Measurements from ENCODE around the gene NCR1.
A peak's percentile ranks its signal among the peaks of the same experiment; 100 is the strongest.
"Not testable (repeated sequence)": the region's sequence is repeated elsewhere in the genome, so short reads cannot be mapped to it uniquely, and the experiment has no call there.

The NCR1 gene

DNA sequence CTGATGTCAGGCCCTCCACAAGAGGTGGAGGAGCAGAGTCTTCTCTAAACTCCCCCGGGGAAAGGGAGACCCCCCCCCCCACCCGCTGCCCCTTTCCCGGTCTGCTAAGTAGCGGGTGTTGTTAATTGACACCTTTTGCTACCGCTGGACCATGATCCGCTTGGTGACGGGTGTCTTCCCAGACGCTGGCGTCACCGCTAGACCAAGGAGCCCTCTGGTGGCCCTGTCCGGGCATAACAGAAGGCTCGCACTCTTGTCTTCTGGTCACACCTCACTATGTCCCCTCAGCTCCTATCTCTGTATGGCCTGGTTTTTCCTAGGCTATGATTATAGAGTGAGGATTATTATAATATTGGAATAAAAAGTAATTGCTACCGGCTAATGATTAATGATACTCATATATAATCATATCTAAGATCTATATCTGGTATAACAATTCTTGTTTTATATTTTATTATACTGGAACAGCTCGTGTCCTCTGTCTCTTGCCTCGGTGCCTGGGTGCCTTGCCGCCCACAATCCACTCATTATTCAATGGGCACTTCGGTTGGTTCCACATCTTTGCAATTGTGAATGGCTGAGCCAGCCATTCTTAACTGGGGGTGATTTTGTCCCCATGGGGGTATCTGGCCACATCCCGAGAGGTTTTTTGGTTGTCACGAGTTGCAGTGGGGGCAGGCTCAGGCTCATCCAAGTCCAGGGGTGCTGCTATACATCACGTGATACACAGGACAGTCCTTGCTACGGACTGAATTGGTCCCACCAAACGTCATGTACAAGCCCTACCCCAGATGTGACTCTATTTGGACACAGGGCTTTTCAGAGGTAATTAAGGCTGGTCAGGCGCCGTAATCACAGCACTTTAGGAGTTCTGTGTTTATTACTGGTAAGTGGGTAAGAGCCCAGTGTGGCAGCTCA lies 14.0 kb downstream of the NCR1 start:
- FAIRE-seq; DNase-seq (ENCODE audit: insufficient read length, low spot score): not testable (repeated sequence)
- TF ChIP-seq CTCF (IDR thresholded peaks at IDR 0.05; ENCODE audit: insufficient read depth, missing control alignments): peak; percentile 5

GRCh38 chr19:54921082-54921481 lies 15.1 kb downstream of the NCR1 start:
- FAIRE-seq (no peak), DNase-seq (ENCODE audit: insufficient read length, low spot score) (no peak)
- TF ChIP-seq CTCF (IDR thresholded peaks at IDR 0.05; ENCODE audit: insufficient read depth, missing control alignments): no peak

- FAIRE-seq (no peak), DNase-seq (ENCODE audit: insufficient read length, low spot score) (no peak)
- no peak for TF ChIP-seq CTCF (IDR thresholded peaks at IDR 0.05; ENCODE audit: insufficient read depth, missing control alignments)
These were observed 17.3 kb downstream of the NCR1 start for GRCh38 chr19:54923276-54923675.

DNA sequence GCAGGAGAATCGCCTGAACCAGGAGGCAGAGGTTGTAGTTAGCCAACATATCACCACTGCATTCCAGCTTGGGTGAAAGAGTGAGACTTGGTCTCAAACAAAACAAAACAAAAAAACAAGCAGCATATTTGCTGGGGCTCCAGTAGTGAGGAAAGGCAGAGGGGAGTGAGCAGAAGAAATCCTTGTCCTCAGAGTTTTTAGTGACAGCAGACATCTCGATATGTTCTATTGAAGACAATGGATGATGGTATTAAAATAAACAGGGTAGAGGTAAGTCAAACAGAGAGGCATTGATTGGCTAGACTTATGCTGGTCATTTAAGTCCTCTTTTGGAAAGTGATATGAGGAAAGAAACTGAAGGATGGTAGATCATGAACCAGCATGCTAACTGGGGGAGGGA lies 22.4 kb downstream of the NCR1 start:
- TF ChIP-seq CTCF (IDR thresholded peaks at IDR 0.05; ENCODE audit: insufficient read depth, missing control alignments): no peak
- DNase-seq (ENCODE audit: insufficient read length, low spot score): no peak

DNA sequence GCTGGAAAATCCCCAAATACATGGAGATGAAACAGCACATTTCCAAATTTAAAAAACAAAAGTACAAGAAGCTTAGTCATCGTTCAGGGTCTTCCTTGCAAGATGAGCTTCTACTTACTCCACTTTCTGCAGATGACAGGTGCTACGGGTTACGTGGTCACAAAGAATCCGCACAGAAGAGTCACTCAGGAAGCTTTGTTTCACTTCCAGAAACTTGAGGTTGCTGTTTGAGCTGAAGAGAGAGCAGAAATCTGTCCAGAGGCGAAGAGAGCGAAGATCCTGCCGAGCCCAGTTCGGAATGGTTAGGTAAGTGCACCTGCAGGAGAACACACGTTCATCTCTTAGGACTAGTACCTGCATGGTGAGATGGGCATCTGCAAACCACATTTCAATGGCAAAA lies 32.0 kb downstream of the NCR1 start:
- DNase-seq (ENCODE audit: insufficient read length, low spot score): no peak

More for the DNA sequence above, 22.4 kb downstream of the NCR1 start:
- no peak for FAIRE-seq

DNA sequence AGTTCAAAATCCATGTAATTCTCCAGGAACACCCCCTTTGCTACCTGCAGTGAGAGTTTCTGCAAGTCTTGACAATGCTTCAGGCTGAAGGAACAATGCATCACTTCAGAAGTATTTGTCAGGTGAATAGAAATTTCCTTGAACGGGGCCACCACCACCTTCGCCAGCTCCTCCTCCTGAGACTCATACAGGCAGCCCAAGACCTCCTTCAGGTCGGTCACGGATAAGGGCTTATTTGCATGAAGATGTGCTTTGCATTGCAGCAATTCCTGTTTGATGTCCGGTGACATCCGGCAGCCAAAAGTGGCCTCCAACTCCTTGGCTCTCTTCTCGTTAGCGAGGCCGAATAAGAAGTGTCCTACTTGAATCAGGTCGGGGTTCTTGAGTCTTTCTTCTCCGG lies 33.0 kb downstream of the NCR1 start:
- DNase-seq (ENCODE audit: insufficient read length, low spot score): no peak
- no peak for TF ChIP-seq CTCF (IDR thresholded peaks at IDR 0.05; ENCODE audit: insufficient read depth, missing control alignments)
- no peak for FAIRE-seq

More for the DNA sequence above, 32.0 kb downstream of the NCR1 start:
- no peak for FAIRE-seq
- TF ChIP-seq CTCF (IDR thresholded peaks at IDR 0.05; ENCODE audit: insufficient read depth, missing control alignments): no peak

DNA sequence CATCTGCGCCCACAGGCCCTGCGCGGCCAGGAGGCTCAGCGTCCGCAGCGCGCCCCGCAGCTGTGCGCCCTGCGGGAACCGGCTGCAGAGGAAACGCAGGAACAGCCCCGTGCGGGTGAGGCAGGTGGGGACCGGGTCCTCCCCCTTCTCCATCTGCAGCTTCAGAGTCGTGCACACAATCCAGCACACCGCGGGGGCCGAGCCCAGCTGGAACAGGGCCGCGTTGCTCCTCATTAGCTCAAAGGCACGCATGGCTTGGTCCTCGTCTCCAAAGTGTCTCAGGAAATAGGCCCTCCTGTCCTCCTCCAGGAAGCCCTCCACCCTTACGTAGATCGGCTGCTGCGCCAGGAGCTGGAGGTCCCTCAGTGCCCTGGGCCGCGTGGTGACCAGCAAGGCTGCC lies 33.6 kb downstream of the NCR1 start:
- not testable (repeated sequence) for DNase-seq (ENCODE audit: insufficient read length, low spot score); FAIRE-seq

- FAIRE-seq; DNase-seq (ENCODE audit: insufficient read length, low spot score): not testable (repeated sequence)
These were observed 37.9 kb downstream of the NCR1 start for GRCh38 chr19:54943772-54944361.

Data from D721Med (cell line).